Smooth muscle cell (in vitro differentiated cells): ENCODE data around the gene ULK4. TPM values are rescaled to one million over a fixed set of nuclear protein-coding genes. Genes with fewer than 3 reads are reported as not detected.
A peak's percentile ranks its signal among the peaks of the same experiment; 100 is the strongest.

Source experiments
- DNase-seq: peaks from one replicate; lab custom pipeline; 2025; ENCODE audit not compliant: unreplicated experiment; lab: John Stamatoyannopoulos, UW
- H2AFZ ChIP-seq: fragments of 200-600 bp; sonication (generic); 2 replicates; pipeline ENCODE4 v1.6.0; 2016; ENCODE audit warnings: antibody characterized with exemption, low read depth, mild to moderate bottlenecking
- H3F3A ChIP-seq: fragments of 200-600 bp; sonication (generic); 2 replicates; pipeline ENCODE4 v1.6.0; 2017; ENCODE audit warnings: antibody characterized with exemption, low read depth
- H3K27ac ChIP-seq: fragments of 200-600 bp; sonication (generic); 2 replicates; pipeline ENCODE4 v1.5.1; 2016; ENCODE audit warnings: low read depth, mild to moderate bottlenecking
- H3K27me3 ChIP-seq: fragments of 200-600 bp; sonication (generic); 2 replicates; pipeline ENCODE4 v1.6.1; 2016; ENCODE audit warnings: low read depth, mild to moderate bottlenecking
- H3K36me3 ChIP-seq: fragments of 200-600 bp; sonication (generic); 2 replicates; pipeline ENCODE4 v1.5.1; 2016; ENCODE audit warnings: low read depth
- H3K4me1 ChIP-seq: fragments of 200-600 bp; sonication (generic); 2 replicates; pipeline ENCODE4 v1.5.1; 2016; ENCODE audit warnings: low read depth
- H3K4me2 ChIP-seq: fragments of 200-600 bp; sonication (generic); 2 replicates; pipeline ENCODE4 v1.6.0; 2016; ENCODE audit warnings: mild to moderate bottlenecking
- H3K4me3 ChIP-seq: fragments of 200-600 bp; sonication (generic); 2 replicates; pipeline ENCODE4 v1.5.1; 2016; ENCODE audit warnings: mild to moderate bottlenecking
- H3K79me2 ChIP-seq: fragments of 200-600 bp; sonication (generic); 2 replicates; pipeline ENCODE4 v1.6.0; 2016; ENCODE audit warnings: low read depth, mild to moderate bottlenecking
- H3K9ac ChIP-seq: fragments of 200-600 bp; sonication (generic); 2 replicates; pipeline ENCODE4 v1.6.0; 2016; ENCODE audit warnings: low read depth
- H3K9me3 ChIP-seq: fragments of 200-600 bp; sonication (generic); replicated peaks from 2 replicates; pipeline ENCODE4 v1.5.1; 2016; ENCODE audit warnings: low read depth
- H4K20me1 ChIP-seq: fragments of 200-600 bp; sonication (generic); 2 replicates; pipeline ENCODE4 v1.6.0; 2016; ENCODE audit warnings: low read depth
- WGBS: methylation state at CpG from one replicate; pipeline ENCODE4 v1.1.7; 2016; ENCODE audit warnings: low lambda C conversion rate; 5-methylcytosine and 5-hydroxymethylcytosine counted together
- polyA plus RNA-seq: library from polyadenylated mRNA; unstranded; fragments of >200 nt; fragmentation: Nextera tagmentation; extraction: Ambion mirVana; gene quantifications from 2 replicates; pipeline ENCODE4 v1.2.1, GENCODE V29; 2016
- total RNA-seq: library from RNA; depleted of rRNA; stranded (reverse); fragments of >200 nt; gene quantifications from 2 replicates; pipeline ENCODE4 v1.2.3, GENCODE V29; 2014
- TF ChIP-seq, protein P1 (sequence below): fragments of 200-600 bp; sonication (generic); IDR thresholded peaks from 2 replicates; pipeline ENCODE4 v1.5.1; 2017; ENCODE audit warnings: borderline replicate concordance, mild to moderate bottlenecking, antibody characterized with exemption; ENCODE audit not compliant: insufficient read depth, poor library complexity, severe bottlenecking

ULK4 gene
- total and polyA plus RNA-seq, 2 experiments from 2014 or later = 4.3 to 14.2 TPM

DNA sequence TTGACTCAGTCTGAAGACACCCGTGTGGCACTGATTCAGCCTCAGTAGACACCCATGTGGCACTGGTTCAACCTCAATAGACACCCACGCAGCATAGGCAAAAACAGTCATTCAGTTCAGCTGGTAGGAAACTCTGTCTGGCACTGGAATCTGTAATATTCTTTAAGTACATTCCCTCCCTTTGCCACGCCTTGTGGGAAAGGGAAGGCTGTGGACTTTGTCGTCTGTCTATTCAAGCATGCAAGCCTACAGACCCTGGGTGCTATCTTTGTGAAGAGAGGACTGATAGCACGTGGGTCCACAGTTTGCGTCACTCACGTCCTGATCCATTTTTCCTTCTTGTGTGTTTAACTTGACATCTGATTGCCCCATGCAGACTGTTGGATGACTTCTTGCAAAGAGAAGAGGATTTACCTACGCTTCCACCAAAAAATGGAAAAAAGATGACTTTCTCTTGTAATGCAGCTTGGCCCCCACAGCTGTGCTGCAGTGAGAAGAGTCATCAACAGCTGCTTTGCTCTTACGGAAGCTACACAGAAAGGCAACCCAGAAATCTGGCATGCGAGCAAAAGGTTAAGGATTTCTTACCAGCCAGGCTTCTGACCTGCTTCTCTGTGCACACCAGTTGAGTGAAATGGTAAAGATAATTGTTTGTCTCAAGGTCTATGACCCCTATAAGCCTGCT is 278.1 kb downstream of the ULK4 start:
- no peak for DNase-seq
- 51% methylated on average over 10 of the region's 10 CpGs for WGBS

DNA sequence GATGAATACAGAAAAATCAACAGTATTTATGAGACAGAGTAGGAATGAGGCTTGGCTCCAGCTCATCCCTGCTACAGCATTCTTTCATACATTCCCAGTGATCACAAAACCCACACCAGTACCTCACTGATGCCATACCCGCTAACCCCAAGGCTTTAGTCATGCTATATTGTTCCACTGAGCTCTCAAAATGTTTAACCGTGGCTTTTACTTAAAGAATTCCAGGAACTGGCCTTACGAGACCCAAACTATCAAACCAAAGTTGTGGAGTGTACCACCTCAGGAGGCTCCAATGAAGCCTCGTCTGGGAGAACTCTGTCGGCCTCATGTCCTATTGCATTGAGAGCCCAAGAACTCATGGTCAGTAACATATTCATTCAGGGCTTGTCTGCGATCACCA is 278.9 kb downstream of the ULK4 start:
- TF ChIP-seq, protein P1, sequence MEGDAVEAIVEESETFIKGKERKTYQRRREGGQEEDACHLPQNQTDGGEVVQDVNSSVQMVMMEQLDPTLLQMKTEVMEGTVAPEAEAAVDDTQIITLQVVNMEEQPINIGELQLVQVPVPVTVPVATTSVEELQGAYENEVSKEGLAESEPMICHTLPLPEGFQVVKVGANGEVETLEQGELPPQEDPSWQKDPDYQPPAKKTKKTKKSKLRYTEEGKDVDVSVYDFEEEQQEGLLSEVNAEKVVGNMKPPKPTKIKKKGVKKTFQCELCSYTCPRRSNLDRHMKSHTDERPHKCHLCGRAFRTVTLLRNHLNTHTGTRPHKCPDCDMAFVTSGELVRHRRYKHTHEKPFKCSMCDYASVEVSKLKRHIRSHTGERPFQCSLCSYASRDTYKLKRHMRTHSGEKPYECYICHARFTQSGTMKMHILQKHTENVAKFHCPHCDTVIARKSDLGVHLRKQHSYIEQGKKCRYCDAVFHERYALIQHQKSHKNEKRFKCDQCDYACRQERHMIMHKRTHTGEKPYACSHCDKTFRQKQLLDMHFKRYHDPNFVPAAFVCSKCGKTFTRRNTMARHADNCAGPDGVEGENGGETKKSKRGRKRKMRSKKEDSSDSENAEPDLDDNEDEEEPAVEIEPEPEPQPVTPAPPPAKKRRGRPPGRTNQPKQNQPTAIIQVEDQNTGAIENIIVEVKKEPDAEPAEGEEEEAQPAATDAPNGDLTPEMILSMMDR = no peak
- Histone ChIP-seq H2AFZ (no peak overlapping the region), H4K20me1 (no peaks in the 10 kb centered on the region), H3K27ac (peak overlapping the region; percentile 94), H3K4me1 (peaks cover 34% of the 10 kb centered on the region), H3F3A (peaks cover 8% of the 10 kb centered on the region), H3K27me3 (no peaks in the 10 kb centered on the region), H3K79me2 (no peaks in the 10 kb centered on the region), H3K4me2 (peak overlapping the region; percentile 57), H3K9ac (peak overlapping the region; percentile 83), H3K36me3 (no peaks in the 10 kb centered on the region), H3K9me3 (no peaks in the 10 kb centered on the region), H3K4me3 (no peak overlapping the region)
- DNase-seq = no peak
- WGBS = 53% methylated on average over 6 of the region's 6 CpGs

More for the DNA sequence above, 278.1 kb downstream of the ULK4 start:
- Histone ChIP-seq H3K36me3 (no peaks in the 10 kb centered on the region), H3K4me3 (no peak overlapping the region), H3K9me3 (no peaks in the 10 kb centered on the region), H3K9ac (peak overlapping the region; percentile 83), H3K79me2 (no peaks in the 10 kb centered on the region), H3F3A (peaks cover 8% of the 10 kb centered on the region), H2AFZ (no peak overlapping the region), H3K4me2 (peak overlapping the region; percentile 57), H3K27me3 (no peaks in the 10 kb centered on the region), H3K27ac (peak overlapping the region; percentile 94), H3K4me1 (peaks cover 34% of the 10 kb centered on the region), H4K20me1 (no peaks in the 10 kb centered on the region)
- TF ChIP-seq, protein P1 = no peak

DNA sequence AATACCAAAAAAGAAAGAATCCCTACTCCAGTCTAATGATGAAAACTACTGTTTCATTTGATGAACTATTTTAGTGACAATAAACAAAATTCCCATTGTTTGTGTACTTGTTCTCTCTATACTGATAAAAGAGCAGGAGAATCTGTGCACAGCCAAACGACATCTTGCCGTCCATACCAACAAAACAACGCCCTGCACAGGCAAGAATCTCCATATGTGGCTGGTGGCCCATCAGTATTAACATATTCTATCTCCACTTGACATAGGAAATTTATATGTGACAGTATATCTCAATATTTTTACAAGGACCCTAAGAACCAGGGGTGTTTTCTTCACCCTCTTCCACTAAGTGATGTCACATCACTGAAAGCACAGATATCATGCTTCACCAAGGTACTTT is 279.5 kb downstream of the ULK4 start:
- Histone ChIP-seq H2AFZ (no peak overlapping the region), H3K9me3 (no peaks in the 10 kb centered on the region), H3K4me3 (no peak overlapping the region), H3F3A (peaks cover 8% of the 10 kb centered on the region), H3K4me2 (peak overlapping the region; percentile 57), H3K27ac (peak overlapping the region; percentile 94), H3K36me3 (no peaks in the 10 kb centered on the region), H3K27me3 (no peaks in the 10 kb centered on the region), H3K9ac (peak overlapping the region; percentile 83), H3K79me2 (no peaks in the 10 kb centered on the region), H3K4me1 (peaks cover 34% of the 10 kb centered on the region), H4K20me1 (no peaks in the 10 kb centered on the region)
- no peak for DNase-seq
- TF ChIP-seq, protein P1 = no peak
- WGBS = 94% methylated on average over 3 of the region's 3 CpGs

DNA sequence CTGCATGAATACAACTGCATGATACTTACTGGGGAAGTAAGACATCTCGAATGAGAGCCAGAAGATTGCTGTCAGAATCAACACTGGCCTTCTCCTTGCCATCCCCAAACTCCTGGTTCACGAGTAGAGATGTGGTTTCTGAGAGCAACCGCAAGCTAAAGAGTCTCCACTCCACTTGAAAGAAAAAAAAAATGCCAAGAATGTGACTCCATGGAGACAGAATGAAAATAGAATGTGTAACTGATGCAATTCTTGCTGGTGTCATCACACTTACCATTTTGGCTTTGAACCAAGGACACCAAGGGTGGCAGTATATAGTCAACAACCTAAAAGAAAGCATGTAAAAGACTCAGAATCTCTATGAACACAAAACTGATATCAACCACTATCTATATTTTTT is 280.4 kb downstream of the ULK4 start:
- Histone ChIP-seq H3K9me3 (no peaks in the 10 kb centered on the region), H3K27ac (peak overlapping the region; percentile 94), H4K20me1 (no peaks in the 10 kb centered on the region), H3K27me3 (no peaks in the 10 kb centered on the region), H3K9ac (peak overlapping the region; percentile 83), H3K36me3 (no peaks in the 10 kb centered on the region), H2AFZ (no peak overlapping the region), H3K4me3 (no peak overlapping the region), H3K4me2 (peak overlapping the region; percentile 66), H3K79me2 (no peaks in the 10 kb centered on the region), H3K4me1 (peaks cover 34% of the 10 kb centered on the region), H3F3A (peaks cover 8% of the 10 kb centered on the region)
- TF ChIP-seq, protein P1 = no peak
- 4% methylated on average over 3 of the region's 3 CpGs for WGBS
- DNase-seq = no peak
